A549 (cell line): ENCODE measurements around the gene AIF1L. TPM values are rescaled to one million over a fixed set of nuclear protein-coding genes. Genes with fewer than 3 reads are reported as not detected.

Experiments used
- ATAC-seq, 2 experiments: fragments of 200-7000 bp in 1 of 2; fragments of >200 bp in 1 of 2; cut with Nextera tagmentation in 1 of 2; cut with Tn5 transposase in 1 of 2; 3 replicates each; pipeline versions ENCODE4 v1.8.0 to v1.9.1; 2018 to 2020; ENCODE audit warnings: mild to moderate bottlenecking in 1 of 2, moderate library complexity in 1 of 2
- CTCF ChIA-PET: fragments of 300-600 bp; sonication (Branson Sonifier 250); formaldehyde crosslinking; extraction: SDS; loops from one replicate; lab custom pipeline; 2021; ENCODE audit warnings: antibody characterized with exemption, inconsistent platforms; lab: Yijun Ruan, JAX
- POLR2A ChIA-PET: fragments of 350-600 bp; formaldehyde crosslinking; extraction: SDS; loops from one replicate; lab custom pipeline; 2021; ENCODE audit warnings: antibody characterized with exemption, inconsistent platforms; lab: Yijun Ruan, JAX
- DNase-seq, 2 experiments: peaks; one replicate each; pipeline versions ENCODE4 v3.0.0 to v3.0.0-alpha.2; 2011 to 2016; ENCODE audit warnings: low read depth in 1 of 2, low spot score in 1 of 2
- FAIRE-seq: peaks from 2 replicates; lab custom pipeline; 2011; peaks lifted over from hg19 to GRCh38; lab: Jason Lieb, UNC
- H3K27ac ChIP-seq, 2 experiments: fragments of >200 bp; sonication (Bioruptor Twin); formaldehyde crosslinking; 3 replicates each; pipeline ENCODE4 v1.5.1; 2016 to 2017
- H3K4me1 ChIP-seq: fragments of >200 bp; sonication (Bioruptor Twin); formaldehyde crosslinking; 3 replicates; pipeline ENCODE4 v1.6.1; 2016
- H3K4me2 ChIP-seq: fragments of >200 bp; sonication (Bioruptor Twin); formaldehyde crosslinking; 3 replicates; pipeline ENCODE4 v1.6.1; 2016
- H3K4me3 ChIP-seq: fragments of >200 bp; sonication (Bioruptor Twin); formaldehyde crosslinking; 3 replicates; pipeline ENCODE4 v1.5.1; 2016
- H3K9me3 ChIP-seq: fragments of >200 bp; sonication (Bioruptor Twin); formaldehyde crosslinking; 3 replicates; pipeline ENCODE4 v1.6.1; 2016
- BHLHE40 ChIP-seq: IDR thresholded peaks from 2 replicates; pipeline ENCODE4 v1.6.1; 2012; ENCODE audit warnings: low read depth, low read length, inconsistent platforms
- CBX2 ChIP-seq: fragments of 200-600 bp; sonication (generic); IDR thresholded peaks from 2 replicates; pipeline ENCODE4 v1.6.1; 2016; ENCODE audit warnings: low read depth, mild to moderate bottlenecking, borderline replicate concordance
- CHD2 ChIP-seq: fragments of 150-350 bp; IDR thresholded peaks from 2 replicates; pipeline ENCODE4 v1.6.1; 2014; ENCODE audit warnings: low read length; ENCODE audit not compliant: partially characterized antibody
- EHMT2 ChIP-seq: fragments of 200-600 bp; sonication (generic); IDR thresholded peaks from 2 replicates; pipeline ENCODE4 v1.6.1; 2016; ENCODE audit warnings: antibody characterized with exemption, low read depth, mild to moderate bottlenecking, moderate library complexity
- GATA3 ChIP-seq: IDR thresholded peaks from 2 replicates; pipeline ENCODE4 v1.6.1; 2012; ENCODE audit warnings: borderline replicate concordance
- HDAC2 ChIP-seq: fragments of 200-600 bp; sonication (generic); IDR thresholded peaks from 2 replicates; pipeline ENCODE4 v1.6.1; 2016
- HOXB13 ChIP-seq: fragments of 250-450 bp; sonication (Bioruptor Pico); IDR thresholded peaks from 2 replicates; pipeline ENCODE4 v1.5.0; 2020; ENCODE audit warnings: low read depth, mild to moderate bottlenecking, moderate library complexity
- HOXB5 ChIP-seq: fragments of 250-450 bp; sonication (Bioruptor Pico); IDR thresholded peaks from 2 replicates; pipeline ENCODE4 v1.5.0; 2020; ENCODE audit warnings: mild to moderate bottlenecking, moderate library complexity
- JUNB ChIP-seq: fragments of >200 bp; sonication (Bioruptor Twin); formaldehyde crosslinking; IDR thresholded peaks from 2 replicates; pipeline ENCODE4 v1.6.1; 2016
- KDM1A ChIP-seq: fragments of 200-600 bp; sonication (generic); IDR thresholded peaks from 2 replicates; pipeline ENCODE4 v1.6.1; 2016; ENCODE audit warnings: low read depth, mild to moderate bottlenecking
- MAZ ChIP-seq: fragments of 150-350 bp; IDR thresholded peaks from 2 replicates; pipeline ENCODE4 v1.6.1; 2014; ENCODE audit warnings: antibody characterized with exemption, low read depth, low read length, borderline replicate concordance
- MYC ChIP-seq: IDR thresholded peaks from 2 replicates; pipeline ENCODE4 v1.6.1; 2012; ENCODE audit warnings: mild to moderate bottlenecking, inconsistent platforms, low read length, improper control_type of control experiment, borderline replicate concordance
- RAD21 ChIP-seq, 2 experiments: fragments of >200 bp in 1 of 2; sonication (Bioruptor Twin) in 1 of 2; formaldehyde crosslinking in 1 of 2; IDR thresholded peaks in 1 of 2; conservative IDR thresholded peaks in 1 of 2; 2 replicates in 1 of 2; 3 replicates in 1 of 2; pipeline ENCODE4 v1.6.1; 2012 to 2018; ENCODE audit warnings: inconsistent platforms in 1 of 2
- RARB ChIP-seq: fragments of 250-450 bp; sonication (Bioruptor Pico); IDR thresholded peaks from 2 replicates; pipeline ENCODE4 v1.8.0; 2021; ENCODE audit warnings: mild to moderate bottlenecking, moderate library complexity
- RFX5 ChIP-seq: fragments of 450-650 bp; IDR thresholded peaks from 2 replicates; pipeline ENCODE4 v1.7.1; 2014; ENCODE audit warnings: antibody characterized with exemption, mild to moderate bottlenecking, moderate library complexity
- ZC3H11A ChIP-seq: fragments of 450-650 bp; IDR thresholded peaks from 2 replicates; pipeline ENCODE4 v1.6.1; 2014; ENCODE audit warnings: antibody characterized with exemption, mild to moderate bottlenecking
- ZFP36 ChIP-seq: fragments of 450-650 bp; IDR thresholded peaks from 2 replicates; pipeline ENCODE4 v1.6.1; 2014; ENCODE audit warnings: borderline replicate concordance; ENCODE audit not compliant: partially characterized antibody
- WGBS: methylation state at CpG from one replicate; pipeline ENCODE4 v1.1.6; 2017; ENCODE audit errors: missing lambda C conversion rate; 5-methylcytosine and 5-hydroxymethylcytosine counted together
- polyA plus RNA-seq, 4 experiments: library from polyadenylated mRNA; depleted of rRNA in 3 of 4; stranded (reverse); fragments of >200 nt; fragmentation: RNase III in 1 of 4; extraction: RNeasy Plus Mini Kit Qiagen cat#74134 plus additional on column Dnase treatment in 1 of 4; gene quantifications; 2 replicates in 3 of 4; 3 replicates in 1 of 4; pipeline ENCODE4 v1.2.3, GENCODE V29; 2011 to 2017
- TF ChIP-seq, protein P1 (sequence below): fragments of 450-650 bp; IDR thresholded peaks from 2 replicates; pipeline ENCODE4 v1.6.1; 2014; ENCODE audit warnings: antibody characterized with exemption
- TF ChIP-seq, protein P2 (sequence below): fragments of >200 bp; sonication (Bioruptor Twin); formaldehyde crosslinking; IDR thresholded peaks from 3 replicates; pipeline ENCODE4 v1.6.1; 2016
- TF ChIP-seq, protein P3 (sequence below): IDR thresholded peaks from 2 replicates; pipeline ENCODE4 v1.6.1; 2012
- TF ChIP-seq, protein P4 (sequence below): IDR thresholded peaks from 2 replicates; pipeline ENCODE4 v1.6.1; 2012
- TF ChIP-seq, protein P5 (sequence below): fragments of >200 bp; sonication (Bioruptor Twin); formaldehyde crosslinking; IDR thresholded peaks from 2 replicates; pipeline ENCODE4 v1.6.1; 2016

The AIF1L gene
- polyA plus RNA-seq, 2 of the 4 experiments (the other 2 are of a cell fraction) = 1.6 to 2.8 TPM

DNA sequence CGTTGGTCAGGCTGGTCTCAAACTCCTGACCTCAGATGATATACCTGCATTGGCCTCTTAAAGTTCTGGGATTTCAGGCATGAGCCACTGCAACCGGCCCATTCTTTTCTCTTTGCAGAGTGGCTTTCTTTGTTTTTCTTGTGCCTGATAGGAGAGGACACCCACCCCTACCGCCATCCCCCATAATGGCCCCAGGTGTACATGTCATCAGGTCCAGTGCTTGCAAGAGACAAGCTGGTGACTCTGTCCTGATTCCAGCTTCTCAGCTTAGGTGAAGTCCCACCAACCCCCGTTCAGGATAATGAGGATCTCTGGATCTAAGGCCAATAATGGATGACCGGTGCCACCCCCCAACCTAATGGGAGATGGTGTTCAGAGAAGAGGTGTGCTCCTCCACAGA lies 2.3 kb upstream of the AIF1L start:
- TF ChIP-seq HDAC2 (no peak), RAD21 (conservative IDR thresholded peaks at IDR 0.05 in 1 of 2, IDR thresholded peaks at IDR 0.05 in 1 of 2) (no peak), MAZ (no peak)
- TF ChIP-seq, all 56 proteins: peak for 0
- Histone ChIP-seq H3K4me2 (no peak overlapping the region), H3K4me1 (0 out of 3 replicates have a peak, but pooled peaks cover 7% of the 10 kb centered on the region), H3K9me3 (no peaks in the 10 kb centered on the region), H3K4me3 (no peak overlapping the region), H3K27ac (no peak overlapping the region)
- CTCF ChIA-PET = interaction anchor here (0.7 to 2.1 kb wide), 6 partner anchors 10 to 243 kb away, joined by 3 to 7 read pairs (median 4); no protein-coding TSS in a partner anchor
- POLR2A ChIA-PET = interaction anchor here (0.6 kb wide), 1 partner anchor 31 kb away, joined by 3 read pairs; the partner anchor contains the start of gene NUP214
- WGBS = 69% methylated on average over 5 of the region's 5 CpGs
- FAIRE-seq (no peak), ATAC-seq (no peak), DNase-seq (no peak)

DNA sequence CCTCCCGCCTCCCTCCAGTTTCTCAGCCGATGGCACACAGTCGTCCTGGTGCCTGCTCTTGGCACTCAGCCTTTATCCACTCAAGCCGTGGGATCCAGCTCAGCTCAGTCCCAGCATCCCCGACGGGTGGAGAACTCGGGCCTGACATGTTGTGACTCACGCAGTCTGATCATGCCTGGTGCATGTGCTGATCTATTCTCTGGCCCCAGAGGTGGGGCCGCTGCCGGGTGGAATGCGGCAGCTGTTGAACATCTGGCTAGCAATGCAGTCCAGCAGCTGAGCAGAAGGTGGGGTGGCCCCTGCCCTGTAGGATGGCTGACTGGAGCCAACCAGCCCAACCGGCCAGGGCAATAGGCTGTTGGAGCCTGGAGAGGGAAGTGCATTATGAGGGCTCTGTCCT lies 1.7 kb upstream of the AIF1L start:
- Histone ChIP-seq H3K4me3 (no peak overlapping the region), H3K4me1 (0 out of 3 replicates have a peak, but pooled peaks cover 7% of the 10 kb centered on the region), H3K4me2 (no peak overlapping the region), H3K9me3 (no peaks in the 10 kb centered on the region), H3K27ac (no peak overlapping the region)
- POLR2A ChIA-PET = no interaction called here
- CTCF ChIA-PET = interaction anchor here (0.7 to 2.1 kb wide), 7 partner anchors 9 to 242 kb away, joined by 3 to 7 read pairs (median 3); no protein-coding TSS in a partner anchor
- WGBS = 52% methylated on average over 12 of the region's 12 CpGs
- ATAC-seq (no peak), DNase-seq (no peak), FAIRE-seq (no peak)
- TF ChIP-seq MYC = no peak
- no peak for TF ChIP-seq CHD2
- no peak for TF ChIP-seq BHLHE40
- TF ChIP-seq CBX2 = no peak
- TF ChIP-seq, protein P1, sequence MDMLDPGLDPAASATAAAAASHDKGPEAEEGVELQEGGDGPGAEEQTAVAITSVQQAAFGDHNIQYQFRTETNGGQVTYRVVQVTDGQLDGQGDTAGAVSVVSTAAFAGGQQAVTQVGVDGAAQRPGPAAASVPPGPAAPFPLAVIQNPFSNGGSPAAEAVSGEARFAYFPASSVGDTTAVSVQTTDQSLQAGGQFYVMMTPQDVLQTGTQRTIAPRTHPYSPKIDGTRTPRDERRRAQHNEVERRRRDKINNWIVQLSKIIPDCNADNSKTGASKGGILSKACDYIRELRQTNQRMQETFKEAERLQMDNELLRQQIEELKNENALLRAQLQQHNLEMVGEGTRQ = no peak
- TF ChIP-seq GATA3 = no peak
- TF ChIP-seq, all 56 proteins: peak for 0

DNA sequence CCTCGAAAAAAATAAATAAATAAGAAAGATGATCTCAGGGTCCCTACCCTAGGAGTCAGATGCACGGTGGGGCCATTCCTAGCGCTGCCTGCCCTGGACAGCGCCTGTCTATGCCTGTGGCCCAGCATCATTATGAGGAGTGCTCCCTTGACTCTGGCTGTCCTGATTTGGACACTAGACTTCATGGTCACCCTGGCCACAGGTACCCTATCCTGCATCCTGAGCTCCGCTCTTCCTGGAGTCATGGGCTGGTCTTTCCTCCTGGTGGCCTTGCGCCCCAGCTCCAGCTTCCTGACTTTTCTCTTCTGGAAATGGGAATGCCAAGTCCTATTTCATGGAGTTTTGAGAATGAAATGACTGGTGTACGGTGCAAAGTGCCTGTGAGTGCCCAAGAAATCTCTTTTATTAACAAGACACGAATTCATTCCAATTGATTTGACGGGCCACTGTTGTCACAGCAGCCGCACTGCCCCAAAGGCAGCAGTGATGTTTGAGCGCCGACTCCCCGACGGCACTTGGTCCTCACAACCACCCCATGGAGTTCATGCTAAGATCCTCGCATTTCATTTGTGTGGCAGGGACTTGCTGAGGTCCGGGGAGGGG lies 564 bp upstream of the AIF1L start:
- peak in 1 of 2 experiments; percentile 7; a peak in 4 of 6 replicates for ATAC-seq
- FAIRE-seq = no peak
- TF ChIP-seq GATA3 = no peak
- no peak for TF ChIP-seq RFX5
- TF ChIP-seq, protein P2, sequence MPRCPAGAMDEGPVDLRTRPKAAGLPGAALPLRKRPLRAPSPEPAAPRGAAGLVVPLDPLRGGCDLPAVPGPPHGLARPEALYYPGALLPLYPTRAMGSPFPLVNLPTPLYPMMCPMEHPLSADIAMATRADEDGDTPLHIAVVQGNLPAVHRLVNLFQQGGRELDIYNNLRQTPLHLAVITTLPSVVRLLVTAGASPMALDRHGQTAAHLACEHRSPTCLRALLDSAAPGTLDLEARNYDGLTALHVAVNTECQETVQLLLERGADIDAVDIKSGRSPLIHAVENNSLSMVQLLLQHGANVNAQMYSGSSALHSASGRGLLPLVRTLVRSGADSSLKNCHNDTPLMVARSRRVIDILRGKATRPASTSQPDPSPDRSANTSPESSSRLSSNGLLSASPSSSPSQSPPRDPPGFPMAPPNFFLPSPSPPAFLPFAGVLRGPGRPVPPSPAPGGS = no peak
- no peak for TF ChIP-seq RAD21 (conservative IDR thresholded peaks at IDR 0.05 in 1 of 2, IDR thresholded peaks at IDR 0.05 in 1 of 2)
- no peak for TF ChIP-seq JUNB
- TF ChIP-seq, protein P3, sequence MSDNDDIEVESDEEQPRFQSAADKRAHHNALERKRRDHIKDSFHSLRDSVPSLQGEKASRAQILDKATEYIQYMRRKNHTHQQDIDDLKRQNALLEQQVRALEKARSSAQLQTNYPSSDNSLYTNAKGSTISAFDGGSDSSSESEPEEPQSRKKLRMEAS = no peak
- ChIA-PET POLR2A (no interaction called here), CTCF (interaction anchor here (0.7 to 2.7 kb wide), 8 partner anchors 8 to 241 kb away, joined by 3 to 7 read pairs (median 5); no protein-coding TSS in a partner anchor)
- peak overlapping the region in 1 of 2 experiments; percentile 78; a peak in 3 of 6 replicates for H3K27ac ChIP-seq
- H3K9me3 ChIP-seq = no peaks in the 10 kb centered on the region
- 0 out of 3 replicates have a peak, but pooled peaks cover 7% of the 10 kb centered on the region for H3K4me1 ChIP-seq
- peak overlapping the region; percentile 97 for H3K4me2 ChIP-seq
- WGBS = 31% methylated on average over 15 of the region's 16 CpGs
- no peak for DNase-seq
- peak overlapping the region; percentile 70 for H3K4me3 ChIP-seq

DNA sequence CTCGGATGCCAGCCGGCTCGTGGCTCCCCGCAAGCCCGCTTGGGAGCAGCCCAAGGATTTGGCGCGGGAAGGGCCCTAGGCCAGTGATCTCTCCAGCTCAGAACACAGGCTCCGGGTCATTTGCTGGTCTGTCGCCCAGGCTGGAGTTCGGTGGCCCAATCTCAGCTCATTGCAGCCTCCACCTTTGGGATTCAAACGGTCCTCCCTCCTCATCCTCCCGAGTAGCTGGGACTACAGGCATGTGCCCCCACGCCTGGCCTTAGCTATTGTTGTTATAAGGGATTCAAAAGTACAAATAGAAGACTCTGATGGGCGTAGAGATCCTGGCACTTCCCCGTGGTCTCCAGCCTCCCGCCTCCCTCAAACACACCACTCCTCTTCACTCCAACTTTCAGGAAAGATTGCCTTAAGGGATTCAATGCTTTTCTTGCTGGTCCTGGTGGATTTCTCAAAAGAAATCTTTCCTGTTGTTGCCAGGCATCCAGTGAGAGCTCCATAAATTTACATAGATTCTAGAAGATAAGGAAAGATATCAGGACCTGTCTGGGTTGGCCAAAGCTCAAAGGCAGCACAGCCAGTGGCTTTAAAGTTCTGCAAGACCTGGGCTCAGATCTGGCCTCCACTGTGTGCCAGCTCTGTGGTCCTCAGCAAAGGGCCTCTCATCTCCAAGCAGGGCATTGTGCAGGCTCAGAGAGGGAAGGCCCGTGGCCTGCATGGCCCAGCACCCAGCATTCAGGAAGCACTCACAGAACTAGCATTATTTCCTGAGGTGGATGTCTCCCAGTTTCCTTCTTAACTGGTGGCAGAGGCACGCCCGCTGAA lies 1.0 kb downstream of the AIF1L start:
- Histone ChIP-seq H3K27ac (no peak overlapping the region), H3K4me2 (peak overlapping the region; percentile 97), H3K4me3 (peak overlapping the region; percentile 70), H3K9me3 (no peaks in the 10 kb centered on the region), H3K4me1 (0 out of 3 replicates have a peak, but pooled peaks cover 7% of the 10 kb centered on the region)
- TF ChIP-seq, protein P4, sequence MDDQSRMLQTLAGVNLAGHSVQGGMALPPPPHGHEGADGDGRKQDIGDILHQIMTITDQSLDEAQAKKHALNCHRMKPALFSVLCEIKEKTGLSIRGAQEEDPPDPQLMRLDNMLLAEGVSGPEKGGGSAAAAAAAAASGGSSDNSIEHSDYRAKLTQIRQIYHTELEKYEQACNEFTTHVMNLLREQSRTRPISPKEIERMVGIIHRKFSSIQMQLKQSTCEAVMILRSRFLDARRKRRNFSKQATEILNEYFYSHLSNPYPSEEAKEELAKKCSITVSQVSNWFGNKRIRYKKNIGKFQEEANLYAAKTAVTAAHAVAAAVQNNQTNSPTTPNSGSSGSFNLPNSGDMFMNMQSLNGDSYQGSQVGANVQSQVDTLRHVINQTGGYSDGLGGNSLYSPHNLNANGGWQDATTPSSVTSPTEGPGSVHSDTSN = no peak
- TF ChIP-seq ZC3H11A (no peak), RARB (CRISPR knock-in tag) (no peak), RAD21 (conservative IDR thresholded peaks at IDR 0.05 in 1 of 2, IDR thresholded peaks at IDR 0.05 in 1 of 2) (no peak), EHMT2 (no peak), ZFP36 (no peak), HOXB5 (CRISPR knock-in tag) (no peak), HOXB13 (CRISPR knock-in tag) (no peak), KDM1A (no peak)
- TF ChIP-seq, protein P5, sequence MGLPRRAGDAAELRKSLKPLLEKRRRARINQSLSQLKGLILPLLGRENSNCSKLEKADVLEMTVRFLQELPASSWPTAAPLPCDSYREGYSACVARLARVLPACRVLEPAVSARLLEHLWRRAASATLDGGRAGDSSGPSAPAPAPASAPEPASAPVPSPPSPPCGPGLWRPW = no peak
- DNase-seq (no peak), FAIRE-seq (no peak), ATAC-seq (peak in 1 of 2 experiments; percentile 5; a peak in 2 of 6 replicates)
- 76% methylated on average over 17 of the region's 19 CpGs for WGBS
- CTCF ChIA-PET = interaction anchor here (1.2 to 2.7 kb wide), 4 partner anchors 9 to 239 kb away, joined by 3 to 7 read pairs (median 5); no protein-coding TSS in a partner anchor
- POLR2A ChIA-PET = interaction anchor here (0.5 to 1.3 kb wide), 2 partner anchors 28 to 42 kb away, joined by 3 to 5 read pairs; partner anchors contain the start of gene NUP214
